GM06990 (cell line): ENCODE measurements around the gene IL18BP.

Experiments
- DNase-seq: peaks from one replicate; pipeline ENCODE4 v3.0.0-alpha.2; 2011; ENCODE audit not compliant: insufficient read length; ENCODE audit errors: extremely low read depth
- H3K27me3 ChIP-seq: replicated peaks from 2 replicates; pipeline ENCODE4 v1.6.0; 2011; ENCODE audit warnings: low read length; ENCODE audit not compliant: control insufficient read depth, insufficient read depth
- H3K36me3 ChIP-seq: 2 replicates; pipeline ENCODE4 v1.5.1; 2011; ENCODE audit warnings: low read length; ENCODE audit not compliant: control insufficient read depth, insufficient read depth
- H3K4me3 ChIP-seq: replicated peaks from 2 replicates; pipeline ENCODE4 v1.5.1; 2011; ENCODE audit warnings: low read depth, mild to moderate bottlenecking, control low read depth, low read length
- TF ChIP-seq, protein P1 (sequence below): IDR thresholded peaks from 2 replicates; pipeline ENCODE4 v1.5.1; 2011; ENCODE audit warnings: low read length, control low read depth, mild to moderate bottlenecking, inconsistent platforms; ENCODE audit not compliant: insufficient read depth, poor library complexity, severe bottlenecking

The IL18BP gene

DNA sequence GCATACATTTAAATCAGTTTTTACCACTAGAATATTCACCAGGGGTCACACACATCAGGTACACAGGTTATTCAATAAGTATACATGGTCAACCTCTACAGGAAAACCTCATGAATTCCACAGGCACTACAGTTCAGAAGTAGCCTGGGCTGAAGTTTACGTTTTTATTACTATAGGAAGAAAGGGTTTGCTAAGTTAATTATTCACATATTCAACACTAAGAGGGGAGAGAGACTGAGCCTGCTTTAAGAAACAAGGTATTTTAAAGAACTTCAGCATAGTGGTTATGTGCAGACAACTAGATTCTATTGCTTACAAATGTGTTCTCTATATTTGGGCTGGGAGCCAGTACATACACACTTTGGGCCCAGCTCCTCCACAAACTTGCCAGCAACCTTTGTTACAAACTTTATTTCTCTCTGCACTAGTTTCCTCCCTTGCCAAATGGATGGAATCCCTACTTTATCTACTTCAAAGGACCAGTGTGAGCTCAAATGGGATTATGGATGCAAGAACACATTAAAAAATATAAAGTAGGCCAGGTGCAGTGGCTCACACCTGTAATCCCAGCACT, 31.9 kb downstream of the IL18BP start:
- Histone ChIP-seq H3K27me3 (no peaks in the 10 kb centered on the region), H3K36me3 (peaks cover 20% of the 10 kb centered on the region), H3K4me3 (no peak overlapping the region)
- TF ChIP-seq, protein P1, sequence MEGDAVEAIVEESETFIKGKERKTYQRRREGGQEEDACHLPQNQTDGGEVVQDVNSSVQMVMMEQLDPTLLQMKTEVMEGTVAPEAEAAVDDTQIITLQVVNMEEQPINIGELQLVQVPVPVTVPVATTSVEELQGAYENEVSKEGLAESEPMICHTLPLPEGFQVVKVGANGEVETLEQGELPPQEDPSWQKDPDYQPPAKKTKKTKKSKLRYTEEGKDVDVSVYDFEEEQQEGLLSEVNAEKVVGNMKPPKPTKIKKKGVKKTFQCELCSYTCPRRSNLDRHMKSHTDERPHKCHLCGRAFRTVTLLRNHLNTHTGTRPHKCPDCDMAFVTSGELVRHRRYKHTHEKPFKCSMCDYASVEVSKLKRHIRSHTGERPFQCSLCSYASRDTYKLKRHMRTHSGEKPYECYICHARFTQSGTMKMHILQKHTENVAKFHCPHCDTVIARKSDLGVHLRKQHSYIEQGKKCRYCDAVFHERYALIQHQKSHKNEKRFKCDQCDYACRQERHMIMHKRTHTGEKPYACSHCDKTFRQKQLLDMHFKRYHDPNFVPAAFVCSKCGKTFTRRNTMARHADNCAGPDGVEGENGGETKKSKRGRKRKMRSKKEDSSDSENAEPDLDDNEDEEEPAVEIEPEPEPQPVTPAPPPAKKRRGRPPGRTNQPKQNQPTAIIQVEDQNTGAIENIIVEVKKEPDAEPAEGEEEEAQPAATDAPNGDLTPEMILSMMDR, result no peak
- no peak for DNase-seq

DNA sequence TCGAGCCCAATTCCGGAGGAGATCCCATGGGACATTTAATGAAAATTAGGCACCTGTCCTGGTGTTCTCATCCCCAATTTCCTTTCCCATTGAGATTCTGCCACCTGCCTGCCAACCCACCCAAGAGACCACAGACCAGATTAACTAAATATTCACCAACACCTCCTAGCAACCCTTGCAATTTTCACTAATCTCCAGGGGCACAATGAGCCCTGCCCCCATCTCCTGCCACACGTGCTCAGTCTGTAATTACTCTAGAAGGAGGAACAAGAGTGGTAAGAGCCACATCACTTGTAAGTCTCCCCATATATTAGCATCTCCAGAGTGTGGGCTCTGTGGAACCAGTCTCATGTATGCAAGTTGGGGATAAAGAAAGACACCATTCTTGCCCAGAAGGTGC, 38.0 kb downstream of the IL18BP start:
- H3K27me3 ChIP-seq, result no peaks in the 10 kb centered on the region
- no peak overlapping the region for H3K4me3 ChIP-seq
- TF ChIP-seq, protein P1, result no peak
- DNase-seq, result no peak
- peaks cover 3% of the 10 kb centered on the region; the same call in 1 of the 2 replicates for H3K36me3 ChIP-seq

DNA sequence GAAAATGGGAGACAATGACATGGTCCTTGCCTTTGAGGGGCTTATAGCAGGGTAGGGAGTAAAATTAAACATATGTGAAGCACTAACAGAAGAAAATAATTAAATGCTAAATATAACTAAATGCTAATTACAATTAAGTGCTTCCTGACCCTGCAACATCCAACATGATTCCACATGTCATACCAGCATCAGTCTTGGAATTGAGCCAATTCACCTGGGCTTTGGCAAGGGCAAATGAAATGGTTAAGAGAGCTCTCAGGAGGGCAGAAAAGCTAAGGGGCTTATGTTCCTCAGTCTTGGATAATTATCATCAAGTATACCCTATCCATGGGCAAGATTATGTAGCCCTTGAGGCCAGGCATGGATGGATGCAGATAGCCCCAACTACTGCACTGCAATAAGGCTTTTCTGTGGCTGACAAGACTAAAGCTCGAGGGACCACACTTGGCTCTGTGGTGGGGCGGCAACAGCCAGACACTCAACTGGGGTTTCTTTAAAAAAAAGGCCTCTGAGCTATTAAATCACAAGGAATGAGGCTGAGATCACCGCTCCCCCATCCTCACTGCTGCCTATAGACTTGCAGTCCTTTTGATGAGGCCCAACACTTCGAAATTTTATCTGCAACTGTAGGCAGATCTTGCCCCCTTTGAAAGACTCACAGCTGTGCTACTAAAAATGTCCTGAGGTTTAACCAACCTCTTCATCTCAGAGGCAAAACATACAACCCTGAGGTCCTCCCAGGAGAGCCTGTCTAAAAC, 39.0 kb downstream of the IL18BP start:
- Histone ChIP-seq H3K4me3 (no peak overlapping the region), H3K36me3 (peaks cover 3% of the 10 kb centered on the region; the same call in 1 of the 2 replicates), H3K27me3 (no peaks in the 10 kb centered on the region)
- no peak for DNase-seq
- TF ChIP-seq, protein P1, result no peak

DNA sequence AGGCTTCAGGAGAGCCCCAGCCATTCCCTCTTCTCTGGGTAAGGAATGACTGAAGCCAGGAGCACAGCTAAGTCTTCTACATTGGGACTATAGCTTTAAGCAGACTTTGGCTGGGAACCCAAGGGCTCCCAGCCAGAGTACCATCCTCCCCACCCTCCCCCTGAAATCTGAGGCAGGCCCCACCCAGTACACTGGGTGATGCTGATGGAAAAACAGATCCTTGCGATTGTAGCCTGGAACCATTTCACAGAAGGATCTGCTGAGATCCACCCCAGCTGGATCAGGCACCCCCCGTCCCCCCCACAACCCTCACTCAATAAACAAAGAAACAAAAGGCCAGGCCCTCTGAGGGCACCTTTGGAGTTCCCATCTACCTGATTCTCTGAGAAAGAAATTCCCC, 39.8 kb downstream of the IL18BP start:
- peaks cover 3% of the 10 kb centered on the region; the same call in 1 of the 2 replicates for H3K36me3 ChIP-seq
- H3K27me3 ChIP-seq, result no peaks in the 10 kb centered on the region
- peak overlapping the region; percentile 18 for H3K4me3 ChIP-seq
- TF ChIP-seq, protein P1, result no peak
- DNase-seq, result no peak

DNA sequence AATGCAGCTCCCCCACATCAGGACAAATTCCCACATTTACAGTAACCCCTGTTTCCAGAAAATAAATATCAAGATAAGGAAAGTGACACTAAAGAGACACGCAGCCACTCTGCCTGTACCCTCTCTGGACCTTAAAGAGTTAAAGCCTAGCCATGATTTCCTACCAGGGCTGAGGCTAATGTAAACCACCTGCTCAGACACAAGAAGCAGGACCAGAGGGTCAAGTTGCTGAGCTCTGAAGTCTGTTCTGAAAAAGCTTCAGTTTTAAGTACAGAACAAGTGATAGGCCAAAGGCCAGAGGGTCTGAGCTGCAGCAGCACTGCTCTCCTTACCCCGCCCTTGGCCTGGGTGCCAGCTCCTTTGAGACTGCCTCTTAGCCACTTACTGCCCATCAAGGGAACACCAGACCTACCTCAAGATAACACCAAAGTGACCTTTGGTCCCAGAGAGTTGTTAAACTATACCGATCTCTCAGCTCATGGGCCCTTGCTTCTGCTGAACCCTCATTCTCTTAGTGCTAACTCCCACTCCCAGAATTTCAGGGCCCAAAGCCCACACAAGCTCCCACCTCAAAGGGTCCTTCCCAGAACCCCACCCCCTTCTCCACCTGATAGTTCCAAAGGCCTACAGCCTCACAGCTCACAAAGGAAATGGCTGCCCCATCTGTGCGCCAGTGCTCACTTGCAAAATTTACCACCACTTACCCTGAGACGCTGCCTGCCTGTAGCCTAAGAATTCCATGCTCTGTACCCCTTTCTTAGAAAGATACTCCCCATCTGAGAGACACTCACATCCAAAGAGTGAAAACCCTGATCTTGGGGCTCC, 40.5 kb downstream of the IL18BP start:
- Histone ChIP-seq H3K36me3 (peaks cover 3% of the 10 kb centered on the region; the same call in 1 of the 2 replicates), H3K27me3 (no peaks in the 10 kb centered on the region), H3K4me3 (peak overlapping the region; percentile 18)
- TF ChIP-seq, protein P1, result no peak
- DNase-seq, result no peak
